Mesothelial cell of epicardium (in vitro differentiated cells): ENCODE results near the gene NIM1K. TPM values are rescaled to one million over a fixed set of nuclear protein-coding genes. Genes with fewer than 3 reads are reported as not detected.

Experiments used
- DNase-seq, 2 experiments: peaks; one replicate each; pipeline ENCODE4 v3.0.0; 2021; ENCODE audit warnings: low spot score in 2 of 2; ENCODE audit not compliant: unreplicated experiment in 2 of 2
- H3K27ac Mint-ChIP-seq: 2 replicates; pipeline ENCODE4 v1.8.0; 2021; ENCODE audit warnings: mixed read lengths
- H3K27me3 Mint-ChIP-seq: 2 replicates; pipeline ENCODE4 v1.8.0; 2021; ENCODE audit warnings: low read depth, mixed read lengths
- H3K36me3 Mint-ChIP-seq: 2 replicates; pipeline ENCODE4 v1.8.0; 2021; ENCODE audit warnings: mixed read lengths
- H3K4me1 Mint-ChIP-seq: 2 replicates; pipeline ENCODE4 v1.8.0; 2021; ENCODE audit warnings: mixed read lengths
- H3K4me3 Mint-ChIP-seq: 2 replicates; pipeline ENCODE4 v1.8.0; 2021; ENCODE audit warnings: mild to moderate bottlenecking, moderate library complexity, mixed read lengths
- H3K9me3 Mint-ChIP-seq: 2 replicates; pipeline ENCODE4 v1.8.0; 2021; ENCODE audit warnings: mixed read lengths
- CTCF ChIP-seq: fragments of 200-600 bp; sonication (generic); IDR thresholded peaks from one replicate; pipeline ENCODE4 v1.5.0; 2021; ENCODE audit warnings: antibody characterized with exemption; ENCODE audit not compliant: unreplicated experiment
- total RNA-seq: library from RNA; stranded (reverse); gene quantifications from 3 replicates; pipeline ENCODE4 v1.2.1, GENCODE V29; 2021

The NIM1K gene
- total RNA-seq, 1 donor from 2014 or later, result 0.22 TPM

GRCh38 chr5:43274435-43275114, 82.5 kb downstream of the NIM1K start:
- no peak overlapping the region for H3K27ac Mint-ChIP-seq
- no peak for TF ChIP-seq CTCF
- H3K36me3 Mint-ChIP-seq, result no peaks in the 10 kb centered on the region
- H3K4me3 Mint-ChIP-seq, result no peak overlapping the region
- H3K9me3 Mint-ChIP-seq, result peaks cover 11% of the 10 kb centered on the region
- DNase-seq, result no peak
- H3K4me1 Mint-ChIP-seq, result peaks cover 10% of the 10 kb centered on the region
- peaks cover 16% of the 10 kb centered on the region for H3K27me3 Mint-ChIP-seq

- H3K4me1 Mint-ChIP-seq, result peaks cover 10% of the 10 kb centered on the region
- H3K27me3 Mint-ChIP-seq, result peaks cover 13% of the 10 kb centered on the region
- peaks cover 5% of the 10 kb centered on the region for H3K9me3 Mint-ChIP-seq
- DNase-seq, result no peak
- no peak for TF ChIP-seq CTCF
- H3K36me3 Mint-ChIP-seq, result no peaks in the 10 kb centered on the region
- H3K4me3 Mint-ChIP-seq, result no peak overlapping the region
- no peak overlapping the region for H3K27ac Mint-ChIP-seq
Observed at GRCh38 chr5:43275391-43275790, 83.4 kb downstream of the NIM1K start.

- Mint-ChIP-seq H3K4me3 (no peak overlapping the region), H3K9me3 (no peaks in the 10 kb centered on the region), H3K4me1 (peaks cover 1% of the 10 kb centered on the region), H3K36me3 (peaks cover 2% of the 10 kb centered on the region), H3K27ac (no peak overlapping the region), H3K27me3 (peaks cover 13% of the 10 kb centered on the region)
- TF ChIP-seq CTCF, result no peak
- DNase-seq, result no peak
Observed at GRCh38 chr5:43279548-43280274, 87.7 kb downstream of the NIM1K start.

- no peaks in the 10 kb centered on the region for H3K9me3 Mint-ChIP-seq
- TF ChIP-seq CTCF, result no peak
- peaks cover 6% of the 10 kb centered on the region for H3K36me3 Mint-ChIP-seq
- no peak overlapping the region for H3K27ac Mint-ChIP-seq
- H3K4me1 Mint-ChIP-seq, result no peaks in the 10 kb centered on the region
- no peak for DNase-seq
- no peak overlapping the region for H3K4me3 Mint-ChIP-seq
- H3K27me3 Mint-ChIP-seq, result peaks cover 5% of the 10 kb centered on the region
Observed at GRCh38 chr5:43281840-43282658, 90.0 kb downstream of the NIM1K start.

GRCh38 chr5:43286623-43287022, 94.6 kb downstream of the NIM1K start:
- Mint-ChIP-seq H3K27ac (peak overlapping the region; percentile 1), H3K9me3 (no peaks in the 10 kb centered on the region), H3K4me3 (no peak overlapping the region), H3K36me3 (peaks cover 25% of the 10 kb centered on the region), H3K4me1 (peaks cover 1% of the 10 kb centered on the region), H3K27me3 (no peaks in the 10 kb centered on the region)
- no peak for DNase-seq
- TF ChIP-seq CTCF, result no peak
